HEK293T (cell line): ENCODE data around the gene CD38.
"Not testable (repeated sequence)": the region's sequence is repeated elsewhere in the genome, so short reads cannot be mapped to it uniquely, and the experiment has no call there.

ENCODE experiments used
- CTCF ChIA-PET: fragments of 350-600 bp; formaldehyde crosslinking; extraction: SDS; loops from one replicate; lab custom pipeline; 2021; ENCODE audit warnings: antibody characterized with exemption, inconsistent platforms; lab: Yijun Ruan, JAX
- POLR2A ChIA-PET: fragments of 350-600 bp; formaldehyde crosslinking; extraction: SDS; loops from one replicate; lab custom pipeline; 2020; ENCODE audit warnings: antibody characterized with exemption, inconsistent platforms; lab: Yijun Ruan, JAX
- DNase-seq: peaks from one replicate; pipeline ENCODE4 v3.0.0; 2012; ENCODE audit warnings: mixed read lengths; ENCODE audit errors: extremely low spot score
- ARNT ChIP-seq: fragments of 450-650 bp; IDR thresholded peaks from 2 replicates; pipeline ENCODE4 v1.6.1; 2017; ENCODE audit warnings: mild to moderate bottlenecking
- BHLHE40 ChIP-seq: fragments of 450-650 bp; IDR thresholded peaks from 2 replicates; pipeline ENCODE4 v1.6.1; 2016; ENCODE audit warnings: mild to moderate bottlenecking, moderate library complexity, borderline replicate concordance
- CTBP1 ChIP-seq: fragments of 450-650 bp; IDR thresholded peaks from 2 replicates; pipeline ENCODE4 v1.6.1; 2016; ENCODE audit warnings: borderline replicate concordance
- ELF4 ChIP-seq: fragments of 450-650 bp; IDR thresholded peaks from 2 replicates; pipeline ENCODE4 v1.6.1; 2017; ENCODE audit warnings: antibody characterized with exemption
- FOXA1 ChIP-seq: fragments of 450-650 bp; IDR thresholded peaks from 2 replicates; pipeline ENCODE4 v1.6.1; 2016; ENCODE audit warnings: mild to moderate bottlenecking
- FOXK2 ChIP-seq: fragments of 450-650 bp; IDR thresholded peaks from 2 replicates; pipeline ENCODE4 v1.6.1; 2016; ENCODE audit warnings: mild to moderate bottlenecking
- FOXM1 ChIP-seq: fragments of 450-650 bp; IDR thresholded peaks from 2 replicates; pipeline ENCODE4 v1.6.1; 2017; ENCODE audit warnings: mild to moderate bottlenecking, borderline replicate concordance
- HDGF ChIP-seq: fragments of 450-650 bp; IDR thresholded peaks from 2 replicates; pipeline ENCODE4 v1.6.1; 2017; ENCODE audit warnings: antibody characterized with exemption, borderline replicate concordance
- L3MBTL2 ChIP-seq: fragments of 450-650 bp; conservative IDR thresholded peaks from 2 replicates; pipeline ENCODE4 v1.6.1; 2016; ENCODE audit warnings: mild to moderate bottlenecking
- LEF1 ChIP-seq: fragments of 450-650 bp; IDR thresholded peaks from 2 replicates; pipeline ENCODE4 v1.6.1; 2017; ENCODE audit warnings: mild to moderate bottlenecking, borderline replicate concordance
- NFRKB ChIP-seq: fragments of 450-650 bp; IDR thresholded peaks from 2 replicates; pipeline ENCODE4 v1.6.1; 2016; ENCODE audit warnings: mild to moderate bottlenecking, moderate library complexity
- SP1 ChIP-seq: fragments of 450-650 bp; IDR thresholded peaks from 2 replicates; pipeline ENCODE4 v1.6.1; 2017
- SUZ12 ChIP-seq: fragments of 450-650 bp; IDR thresholded peaks from 2 replicates; pipeline ENCODE4 v1.6.1; 2016; ENCODE audit warnings: mild to moderate bottlenecking
- TARDBP ChIP-seq: fragments of 450-650 bp; IDR thresholded peaks from 2 replicates; pipeline ENCODE4 v1.6.1; 2016
- ZNF384 ChIP-seq: fragments of 450-650 bp; IDR thresholded peaks from 2 replicates; pipeline ENCODE4 v1.6.1; 2016
- TF ChIP-seq, protein P1 (sequence below): fragments of 450-650 bp; IDR thresholded peaks from 2 replicates; pipeline ENCODE4 v1.6.1; 2016

The CD38 gene

DNA sequence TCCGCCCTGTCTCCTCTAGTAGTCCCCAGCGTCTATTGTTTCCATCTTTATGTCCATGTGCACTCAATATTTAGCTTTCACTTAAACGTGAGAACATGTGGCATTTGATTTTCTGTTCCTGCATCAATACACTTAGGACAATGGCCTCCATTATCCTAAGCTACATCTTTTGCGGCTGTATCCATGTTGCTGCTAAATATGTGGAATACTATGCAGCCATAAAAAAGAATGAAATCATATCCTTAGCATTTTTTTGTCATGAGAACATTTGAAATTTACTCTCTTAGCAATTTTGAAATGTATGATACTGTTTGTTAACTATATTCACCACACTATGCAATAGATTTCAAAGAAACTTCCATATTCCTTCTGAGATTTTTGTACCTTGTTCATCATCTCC is 19.8 kb upstream of the CD38 start:
- POLR2A ChIA-PET: no interaction called here
- CTCF ChIA-PET: no interaction called here
- no peak for DNase-seq
- TF ChIP-seq, protein P1, sequence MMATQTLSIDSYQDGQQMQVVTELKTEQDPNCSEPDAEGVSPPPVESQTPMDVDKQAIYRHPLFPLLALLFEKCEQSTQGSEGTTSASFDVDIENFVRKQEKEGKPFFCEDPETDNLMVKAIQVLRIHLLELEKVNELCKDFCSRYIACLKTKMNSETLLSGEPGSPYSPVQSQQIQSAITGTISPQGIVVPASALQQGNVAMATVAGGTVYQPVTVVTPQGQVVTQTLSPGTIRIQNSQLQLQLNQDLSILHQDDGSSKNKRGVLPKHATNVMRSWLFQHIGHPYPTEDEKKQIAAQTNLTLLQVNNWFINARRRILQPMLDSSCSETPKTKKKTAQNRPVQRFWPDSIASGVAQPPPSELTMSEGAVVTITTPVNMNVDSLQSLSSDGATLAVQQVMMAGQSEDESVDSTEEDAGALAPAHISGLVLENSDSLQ: no peak
- TF ChIP-seq ZNF384: no peak
- TF ChIP-seq CTBP1: no peak
- no peak for TF ChIP-seq TARDBP
- no peak for TF ChIP-seq L3MBTL2
- TF ChIP-seq FOXK2: no peak
- TF ChIP-seq NFRKB: no peak
- no peak for TF ChIP-seq BHLHE40
- no peak for TF ChIP-seq HDGF
- TF ChIP-seq ELF4: no peak
- TF ChIP-seq SP1: no peak
- TF ChIP-seq FOXA1: no peak
- TF ChIP-seq SUZ12: no peak
- TF ChIP-seq LEF1: no peak
- TF ChIP-seq FOXM1: no peak
- TF ChIP-seq ARNT: no peak

DNA sequence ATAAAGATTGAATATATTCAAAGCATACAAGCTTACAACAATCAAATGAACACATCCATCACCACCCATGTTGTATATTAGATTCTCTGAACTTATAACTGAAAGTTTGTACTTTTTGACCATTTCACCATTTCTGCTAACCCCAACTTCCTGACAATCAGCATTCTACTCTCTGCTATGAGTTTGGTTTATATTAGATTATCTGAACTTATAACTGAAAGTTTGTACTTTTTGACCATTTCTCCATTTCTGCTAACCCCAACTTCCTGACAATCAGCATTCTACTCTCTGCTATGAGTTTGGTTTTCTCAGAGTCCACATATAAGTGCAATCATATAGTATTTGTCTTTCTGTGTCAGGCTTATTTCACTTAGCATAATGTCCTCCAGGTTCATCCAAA is 15.7 kb upstream of the CD38 start:
- POLR2A ChIA-PET, CTCF ChIA-PET, DNase-seq: not testable (repeated sequence)

DNA sequence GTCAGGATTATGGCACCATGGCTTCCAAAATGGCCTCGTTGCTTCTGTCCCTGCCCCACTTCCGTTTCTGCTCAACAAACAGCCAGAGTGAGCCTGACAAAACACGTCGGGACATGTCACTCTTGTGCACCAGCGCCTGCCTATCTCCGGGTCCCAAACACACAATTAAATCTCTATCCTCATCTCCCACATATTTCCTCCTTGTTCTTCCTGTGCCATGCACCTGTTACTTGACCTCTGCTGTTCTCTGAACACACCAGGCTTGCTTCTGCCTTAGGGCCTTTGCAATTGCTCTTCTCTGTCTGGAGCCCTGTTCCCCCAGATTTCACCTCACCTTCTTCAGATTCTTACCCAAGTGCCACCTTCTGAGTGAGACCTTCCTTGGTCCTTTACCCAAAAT is 12.7 kb upstream of the CD38 start:
- ChIA-PET POLR2A (no interaction called here), CTCF (no interaction called here)

DNA sequence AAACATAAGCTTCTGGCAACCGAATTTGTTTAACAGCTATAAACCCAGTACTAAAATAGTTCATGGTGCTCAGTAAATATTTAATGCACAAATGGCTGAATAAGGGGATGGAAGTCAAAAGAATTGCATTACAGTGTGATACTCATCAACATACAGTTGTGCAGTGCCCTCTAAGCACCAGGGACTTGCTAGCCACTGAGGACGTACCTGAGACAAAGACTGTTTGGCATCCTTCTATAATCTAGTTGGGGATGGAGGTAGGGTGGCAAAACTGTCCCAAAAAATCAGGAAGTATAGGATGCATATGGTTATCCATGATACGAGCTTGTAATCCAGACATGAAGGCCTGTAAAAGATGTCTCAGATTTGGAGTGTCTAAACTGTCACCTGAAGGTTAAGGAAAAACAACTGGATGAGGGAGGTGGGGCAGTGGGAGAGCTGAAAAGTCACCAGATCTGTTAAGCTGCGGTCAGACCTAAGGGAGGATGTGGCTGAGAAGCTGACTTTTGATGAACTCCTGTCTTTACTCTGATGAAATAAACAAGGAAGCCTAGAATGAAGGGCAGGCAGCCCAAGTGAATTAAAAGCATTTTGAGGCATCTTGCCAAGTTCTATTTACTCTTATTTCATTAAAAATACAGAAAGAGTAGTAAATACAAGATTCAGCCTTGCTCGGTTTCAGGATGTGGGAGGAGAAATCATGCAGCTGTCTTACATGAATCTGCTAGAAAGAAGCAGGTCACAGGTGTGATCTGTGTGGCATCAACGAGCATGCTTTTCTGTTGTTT is 12.0 kb upstream of the CD38 start:
- DNase-seq: no peak
- TF ChIP-seq ZNF384 (no peak), NFRKB (no peak), TARDBP (no peak), BHLHE40 (no peak), FOXM1 (no peak)
- TF ChIP-seq, protein P1: no peak
- CTCF ChIA-PET: no interaction called here
- POLR2A ChIA-PET: no interaction called here

More for the DNA sequence above, 12.7 kb upstream of the CD38 start:
- TF ChIP-seq FOXM1 (no peak), FOXK2 (no peak), SUZ12 (no peak), L3MBTL2 (no peak)
- no peak for DNase-seq

DNA sequence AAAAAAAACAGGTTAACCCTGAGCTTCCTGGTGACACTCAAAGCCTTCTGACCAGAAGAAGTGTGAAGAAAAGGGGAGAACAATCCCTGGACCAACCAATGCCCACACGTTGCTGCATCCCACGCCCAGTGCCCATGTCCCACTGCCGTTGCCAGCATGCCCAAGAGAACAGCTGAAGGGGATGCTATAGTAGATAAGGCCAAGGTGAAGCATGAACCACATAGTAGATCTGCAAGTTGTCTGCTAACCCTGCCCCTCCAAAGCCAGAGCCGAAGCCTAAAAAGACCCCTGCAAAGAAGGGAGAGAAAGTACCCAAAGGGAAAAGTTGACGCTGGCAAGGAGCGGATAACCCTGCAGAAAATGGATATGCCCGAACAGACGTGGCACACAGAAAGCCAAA is 11.3 kb upstream of the CD38 start:
- ChIA-PET POLR2A (no interaction called here), CTCF (no interaction called here)
- DNase-seq: no peak
- TF ChIP-seq FOXA1: no peak

DNA sequence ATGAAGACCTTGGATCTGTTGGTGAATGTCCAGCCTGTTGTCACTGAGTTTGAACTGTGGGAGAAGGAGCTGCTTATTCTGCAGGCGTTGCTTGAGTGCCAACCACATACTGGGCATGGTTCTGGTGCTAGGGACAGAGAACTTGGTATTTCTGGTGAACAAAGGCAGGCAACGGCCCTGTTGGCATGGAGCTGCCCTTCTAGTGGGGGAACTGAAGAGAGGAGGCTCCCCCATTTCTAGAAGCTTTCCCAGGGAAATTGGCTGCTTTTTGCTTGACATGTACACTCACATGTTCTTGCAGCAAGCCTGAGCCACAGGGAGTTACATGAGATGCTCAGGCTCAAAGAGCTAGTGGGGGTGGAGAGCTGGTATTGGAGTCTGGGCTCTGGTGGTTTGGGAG is 8.9 kb upstream of the CD38 start:
- CTCF ChIA-PET: interaction anchor here (0.6 kb wide), 1 partner anchor 119 kb away, joined by 5 read pairs; no protein-coding TSS in a partner anchor
- DNase-seq: no peak
- TF ChIP-seq NFRKB: no peak
- no peak for TF ChIP-seq FOXA1
- POLR2A ChIA-PET: no interaction called here

DNA sequence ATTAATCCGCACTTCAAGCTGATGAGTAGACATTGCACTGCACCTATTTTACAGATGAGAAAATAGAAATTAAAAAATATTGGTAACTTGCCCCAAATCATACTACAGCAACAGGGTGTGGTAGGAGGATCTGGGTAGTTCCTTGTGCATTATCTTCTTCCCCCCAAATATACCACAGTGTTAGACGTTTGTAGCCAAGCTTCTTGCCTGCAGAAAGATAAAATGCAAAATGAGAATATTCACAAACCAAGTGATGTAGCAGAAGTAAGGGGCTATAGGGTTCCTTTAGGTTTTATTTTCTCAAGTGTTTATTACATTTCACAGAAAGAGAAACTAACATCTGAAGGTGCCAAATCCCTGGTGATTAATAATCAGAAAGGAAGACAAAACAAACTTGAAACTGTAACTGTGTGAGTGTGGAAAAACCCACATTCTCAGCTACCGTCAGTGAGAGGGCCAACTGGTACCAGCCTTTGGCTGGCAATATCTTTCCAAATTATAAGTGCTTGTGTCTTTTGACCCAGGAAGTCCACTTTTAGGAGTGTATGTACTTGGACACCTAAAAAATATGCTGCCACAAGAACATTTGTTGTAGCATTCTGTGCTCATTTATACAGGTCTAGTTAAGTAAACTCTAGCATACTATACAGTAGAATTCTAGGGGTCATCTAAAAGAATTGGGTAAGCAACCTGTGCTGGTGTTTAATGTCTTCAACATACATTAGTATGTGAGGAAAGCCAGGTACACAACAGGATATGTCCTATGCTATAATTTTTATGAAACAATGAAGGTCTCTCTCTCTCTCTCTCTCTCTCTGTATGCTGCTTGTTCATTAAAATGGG is 6.7 kb upstream of the CD38 start:
- POLR2A ChIA-PET: no interaction called here
- CTCF ChIA-PET: no interaction called here

More for the DNA sequence above, 6.7 kb upstream of the CD38 start:
- TF ChIP-seq TARDBP (no peak), ELF4 (no peak), FOXA1 (no peak), HDGF (no peak), SUZ12 (no peak), BHLHE40 (no peak), CTBP1 (no peak), ZNF384 (no peak), FOXK2 (no peak), LEF1 (no peak), FOXM1 (no peak), ARNT (no peak), NFRKB (no peak), SP1 (no peak), L3MBTL2 (no peak)
- TF ChIP-seq, protein P1: no peak
- DNase-seq: no peak
